Measurements from ENCODE around the gene TSSK3. TPM values are rescaled to one million over a fixed set of nuclear protein-coding genes. Genes with fewer than 3 reads are reported as not detected.

TSSK3 gene
- total and polyA plus RNA-seq, 2 of the 8 experiments (the other 6 are each of a cell fraction or from before 2014, with no cell fraction given) = 1.2 TPM

DNA sequence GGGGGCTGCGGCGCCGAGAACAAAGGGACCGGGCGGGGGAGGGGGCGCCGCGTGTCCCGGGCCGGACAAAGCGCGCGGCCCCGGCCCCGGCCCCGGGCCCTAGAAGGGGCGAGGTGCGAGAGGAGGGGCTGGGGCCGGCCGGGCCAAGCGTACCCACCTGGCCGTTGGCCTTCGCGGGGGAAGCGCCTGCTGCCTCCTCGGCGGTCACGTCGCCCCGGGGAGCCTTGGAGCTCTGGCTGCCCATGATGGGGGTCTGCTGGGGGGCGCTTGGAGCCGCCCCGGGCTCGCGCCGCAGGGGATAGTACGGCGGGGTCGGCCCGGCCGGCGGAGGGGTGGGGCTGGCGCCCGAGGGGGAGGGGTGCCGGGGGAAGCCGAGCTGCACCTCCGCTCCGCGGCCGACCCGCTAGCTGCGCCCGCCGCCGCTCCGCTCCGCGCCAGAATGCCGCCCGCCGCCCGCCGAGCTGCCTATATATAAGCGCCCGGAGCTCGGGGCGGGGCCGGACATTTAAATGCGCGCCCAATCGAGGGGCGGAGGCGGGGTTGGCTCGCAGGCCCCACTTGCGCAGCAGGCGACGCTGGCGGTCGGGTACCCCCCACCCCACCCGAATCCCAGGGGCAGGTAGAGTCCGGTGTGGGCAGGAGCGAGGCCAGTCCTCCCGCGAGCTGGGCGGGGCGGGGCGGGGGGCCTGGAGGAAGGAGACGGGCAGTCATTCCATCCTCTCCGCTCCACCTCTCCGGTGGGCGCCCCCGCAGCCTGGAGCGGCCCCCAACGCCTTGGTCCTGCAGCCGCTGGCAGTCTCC is 26.3 kb upstream of the TSSK3 start, which contains the start of gene MARCKSL1 (continued):
- TF ChIP-seq, protein P1, sequence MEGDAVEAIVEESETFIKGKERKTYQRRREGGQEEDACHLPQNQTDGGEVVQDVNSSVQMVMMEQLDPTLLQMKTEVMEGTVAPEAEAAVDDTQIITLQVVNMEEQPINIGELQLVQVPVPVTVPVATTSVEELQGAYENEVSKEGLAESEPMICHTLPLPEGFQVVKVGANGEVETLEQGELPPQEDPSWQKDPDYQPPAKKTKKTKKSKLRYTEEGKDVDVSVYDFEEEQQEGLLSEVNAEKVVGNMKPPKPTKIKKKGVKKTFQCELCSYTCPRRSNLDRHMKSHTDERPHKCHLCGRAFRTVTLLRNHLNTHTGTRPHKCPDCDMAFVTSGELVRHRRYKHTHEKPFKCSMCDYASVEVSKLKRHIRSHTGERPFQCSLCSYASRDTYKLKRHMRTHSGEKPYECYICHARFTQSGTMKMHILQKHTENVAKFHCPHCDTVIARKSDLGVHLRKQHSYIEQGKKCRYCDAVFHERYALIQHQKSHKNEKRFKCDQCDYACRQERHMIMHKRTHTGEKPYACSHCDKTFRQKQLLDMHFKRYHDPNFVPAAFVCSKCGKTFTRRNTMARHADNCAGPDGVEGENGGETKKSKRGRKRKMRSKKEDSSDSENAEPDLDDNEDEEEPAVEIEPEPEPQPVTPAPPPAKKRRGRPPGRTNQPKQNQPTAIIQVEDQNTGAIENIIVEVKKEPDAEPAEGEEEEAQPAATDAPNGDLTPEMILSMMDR (IDR thresholded peaks at IDR 0.05; ENCODE audit: control extremely low read depth in 1 of 3, insufficient read depth in 1 of 3, low read depth in 1 of 3, low read length in 3 of 3) = no peak
- TF ChIP-seq EP300 (IDR thresholded peaks at IDR 0.05; ENCODE audit: borderline replicate concordance in 1 of 2, low read depth in 2 of 2, low read length in 2 of 2) (no peak), PHF8 (conservative IDR thresholded peaks at IDR 0.05; ENCODE audit: low read depth, low read length) (peak; percentile 64), TAF7 (optimal IDR thresholded peaks at IDR 0.05; ENCODE audit: borderline replicate concordance, low read depth, low read length) (peak; percentile 98), POU5F1 (IDR thresholded peaks at IDR 0.05; ENCODE audit: low read depth, low read length) (no peak)
- TF ChIP-seq, protein P2, sequence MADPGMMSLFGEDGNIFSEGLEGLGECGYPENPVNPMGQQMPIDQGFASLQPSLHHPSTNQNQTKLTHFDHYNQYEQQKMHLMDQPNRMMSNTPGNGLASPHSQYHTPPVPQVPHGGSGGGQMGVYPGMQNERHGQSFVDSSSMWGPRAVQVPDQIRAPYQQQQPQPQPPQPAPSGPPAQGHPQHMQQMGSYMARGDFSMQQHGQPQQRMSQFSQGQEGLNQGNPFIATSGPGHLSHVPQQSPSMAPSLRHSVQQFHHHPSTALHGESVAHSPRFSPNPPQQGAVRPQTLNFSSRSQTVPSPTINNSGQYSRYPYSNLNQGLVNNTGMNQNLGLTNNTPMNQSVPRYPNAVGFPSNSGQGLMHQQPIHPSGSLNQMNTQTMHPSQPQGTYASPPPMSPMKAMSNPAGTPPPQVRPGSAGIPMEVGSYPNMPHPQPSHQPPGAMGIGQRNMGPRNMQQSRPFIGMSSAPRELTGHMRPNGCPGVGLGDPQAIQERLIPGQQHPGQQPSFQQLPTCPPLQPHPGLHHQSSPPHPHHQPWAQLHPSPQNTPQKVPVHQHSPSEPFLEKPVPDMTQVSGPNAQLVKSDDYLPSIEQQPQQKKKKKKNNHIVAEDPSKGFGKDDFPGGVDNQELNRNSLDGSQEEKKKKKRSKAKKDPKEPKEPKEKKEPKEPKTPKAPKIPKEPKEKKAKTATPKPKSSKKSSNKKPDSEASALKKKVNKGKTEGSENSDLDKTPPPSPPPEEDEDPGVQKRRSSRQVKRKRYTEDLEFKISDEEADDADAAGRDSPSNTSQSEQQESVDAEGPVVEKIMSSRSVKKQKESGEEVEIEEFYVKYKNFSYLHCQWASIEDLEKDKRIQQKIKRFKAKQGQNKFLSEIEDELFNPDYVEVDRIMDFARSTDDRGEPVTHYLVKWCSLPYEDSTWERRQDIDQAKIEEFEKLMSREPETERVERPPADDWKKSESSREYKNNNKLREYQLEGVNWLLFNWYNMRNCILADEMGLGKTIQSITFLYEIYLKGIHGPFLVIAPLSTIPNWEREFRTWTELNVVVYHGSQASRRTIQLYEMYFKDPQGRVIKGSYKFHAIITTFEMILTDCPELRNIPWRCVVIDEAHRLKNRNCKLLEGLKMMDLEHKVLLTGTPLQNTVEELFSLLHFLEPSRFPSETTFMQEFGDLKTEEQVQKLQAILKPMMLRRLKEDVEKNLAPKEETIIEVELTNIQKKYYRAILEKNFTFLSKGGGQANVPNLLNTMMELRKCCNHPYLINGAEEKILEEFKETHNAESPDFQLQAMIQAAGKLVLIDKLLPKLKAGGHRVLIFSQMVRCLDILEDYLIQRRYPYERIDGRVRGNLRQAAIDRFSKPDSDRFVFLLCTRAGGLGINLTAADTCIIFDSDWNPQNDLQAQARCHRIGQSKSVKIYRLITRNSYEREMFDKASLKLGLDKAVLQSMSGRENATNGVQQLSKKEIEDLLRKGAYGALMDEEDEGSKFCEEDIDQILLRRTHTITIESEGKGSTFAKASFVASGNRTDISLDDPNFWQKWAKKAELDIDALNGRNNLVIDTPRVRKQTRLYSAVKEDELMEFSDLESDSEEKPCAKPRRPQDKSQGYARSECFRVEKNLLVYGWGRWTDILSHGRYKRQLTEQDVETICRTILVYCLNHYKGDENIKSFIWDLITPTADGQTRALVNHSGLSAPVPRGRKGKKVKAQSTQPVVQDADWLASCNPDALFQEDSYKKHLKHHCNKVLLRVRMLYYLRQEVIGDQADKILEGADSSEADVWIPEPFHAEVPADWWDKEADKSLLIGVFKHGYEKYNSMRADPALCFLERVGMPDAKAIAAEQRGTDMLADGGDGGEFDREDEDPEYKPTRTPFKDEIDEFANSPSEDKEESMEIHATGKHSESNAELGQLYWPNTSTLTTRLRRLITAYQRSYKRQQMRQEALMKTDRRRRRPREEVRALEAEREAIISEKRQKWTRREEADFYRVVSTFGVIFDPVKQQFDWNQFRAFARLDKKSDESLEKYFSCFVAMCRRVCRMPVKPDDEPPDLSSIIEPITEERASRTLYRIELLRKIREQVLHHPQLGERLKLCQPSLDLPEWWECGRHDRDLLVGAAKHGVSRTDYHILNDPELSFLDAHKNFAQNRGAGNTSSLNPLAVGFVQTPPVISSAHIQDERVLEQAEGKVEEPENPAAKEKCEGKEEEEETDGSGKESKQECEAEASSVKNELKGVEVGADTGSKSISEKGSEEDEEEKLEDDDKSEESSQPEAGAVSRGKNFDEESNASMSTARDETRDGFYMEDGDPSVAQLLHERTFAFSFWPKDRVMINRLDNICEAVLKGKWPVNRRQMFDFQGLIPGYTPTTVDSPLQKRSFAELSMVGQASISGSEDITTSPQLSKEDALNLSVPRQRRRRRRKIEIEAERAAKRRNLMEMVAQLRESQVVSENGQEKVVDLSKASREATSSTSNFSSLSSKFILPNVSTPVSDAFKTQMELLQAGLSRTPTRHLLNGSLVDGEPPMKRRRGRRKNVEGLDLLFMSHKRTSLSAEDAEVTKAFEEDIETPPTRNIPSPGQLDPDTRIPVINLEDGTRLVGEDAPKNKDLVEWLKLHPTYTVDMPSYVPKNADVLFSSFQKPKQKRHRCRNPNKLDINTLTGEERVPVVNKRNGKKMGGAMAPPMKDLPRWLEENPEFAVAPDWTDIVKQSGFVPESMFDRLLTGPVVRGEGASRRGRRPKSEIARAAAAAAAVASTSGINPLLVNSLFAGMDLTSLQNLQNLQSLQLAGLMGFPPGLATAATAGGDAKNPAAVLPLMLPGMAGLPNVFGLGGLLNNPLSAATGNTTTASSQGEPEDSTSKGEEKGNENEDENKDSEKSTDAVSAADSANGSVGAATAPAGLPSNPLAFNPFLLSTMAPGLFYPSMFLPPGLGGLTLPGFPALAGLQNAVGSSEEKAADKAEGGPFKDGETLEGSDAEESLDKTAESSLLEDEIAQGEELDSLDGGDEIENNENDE (IDR thresholded peaks at IDR 0.05; ENCODE audit: insufficient replicate concordance, low read length) = no peak

All from H1 (cell line).